NCI-H2227 (cell line): Measurements from ENCODE around the gene EPB41.

Source experiments
- DNase-seq: peaks from one replicate; lab custom pipeline; 2025; ENCODE audit not compliant: unreplicated experiment; lab: John Stamatoyannopoulos, UW

Gene EPB41

DNA sequence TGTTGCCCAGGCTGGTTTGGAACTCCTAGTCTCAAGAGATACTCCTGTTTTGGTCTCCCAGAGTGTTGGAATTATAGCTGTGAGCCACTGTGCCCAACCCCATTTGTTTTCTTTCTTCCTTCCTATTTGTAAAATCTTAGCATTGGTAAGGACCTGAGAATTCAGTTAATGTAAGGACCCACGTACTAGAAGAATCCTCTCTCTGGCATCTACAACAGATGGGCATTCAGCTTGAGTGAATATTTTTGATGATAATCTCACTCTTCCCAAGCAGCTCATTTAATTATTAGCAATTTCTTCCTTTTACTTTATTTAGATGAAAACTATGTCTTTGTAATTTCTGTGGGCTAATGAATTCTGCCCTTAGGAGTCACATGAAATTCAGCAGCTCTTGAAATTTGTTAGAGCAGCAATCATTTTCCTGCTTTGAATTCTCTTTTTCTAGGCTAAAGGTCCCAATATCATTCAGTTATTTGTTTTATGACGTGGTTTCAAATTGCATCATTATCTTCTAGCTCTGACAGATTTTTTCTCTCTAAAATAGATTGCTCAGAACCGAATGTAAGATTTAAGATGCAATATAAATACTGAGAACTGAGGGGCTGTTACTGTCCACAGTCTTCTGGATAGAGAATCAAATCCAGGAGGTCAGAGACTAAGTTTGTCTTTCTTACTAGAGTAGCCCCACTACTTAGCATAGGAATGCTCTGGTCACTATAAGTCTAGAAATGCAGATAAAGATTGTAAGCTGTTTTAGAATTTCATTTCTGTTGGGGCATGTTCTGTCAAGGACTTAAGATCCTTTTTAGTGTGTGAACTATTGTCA, 59.4 kb downstream of the EPB41 start:
- no peak for DNase-seq

- no peak for DNase-seq
Measured at GRCh38 chr1:28974432-28974831, 60.1 kb downstream of the EPB41 start.

GRCh38 chr1:28976248-28976647, 61.9 kb downstream of the EPB41 start:
- DNase-seq, result no peak

- no peak for DNase-seq
Measured at GRCh38 chr1:28981210-28981609, 66.8 kb downstream of the EPB41 start.

- DNase-seq, result no peak
Measured at GRCh38 chr1:28982198-28982597, 67.8 kb downstream of the EPB41 start.

DNA sequence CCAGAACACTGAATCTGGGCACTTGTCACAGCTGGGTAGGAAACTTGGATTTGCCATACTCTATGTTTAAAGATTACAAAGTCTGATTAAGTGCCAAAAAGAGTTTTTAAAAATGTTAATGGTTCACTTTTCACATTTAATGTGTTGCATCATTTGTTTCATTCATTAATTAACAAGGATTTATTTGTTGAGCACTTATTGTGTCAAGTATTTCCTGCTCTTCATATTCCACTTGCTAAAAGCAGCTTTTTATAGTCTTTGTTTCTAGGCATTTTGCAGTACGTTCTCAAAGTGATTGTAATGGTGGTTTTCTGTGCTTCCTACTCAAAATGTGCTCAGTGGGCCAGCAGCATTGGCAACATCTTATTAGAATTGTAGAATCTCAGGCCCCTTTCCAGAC, 68.7 kb downstream of the EPB41 start:
- DNase-seq, result no peak

GRCh38 chr1:28983509-28984310, 69.3 kb downstream of the EPB41 start:
- no peak for DNase-seq

GRCh38 chr1:28984311-28984684, 69.9 kb downstream of the EPB41 start:
- DNase-seq, result no peak

GRCh38 chr1:28985427-28985826, 71.1 kb downstream of the EPB41 start:
- no peak for DNase-seq

GRCh38 chr1:28986306-28986910, 72.0 kb downstream of the EPB41 start:
- no peak for DNase-seq

DNA sequence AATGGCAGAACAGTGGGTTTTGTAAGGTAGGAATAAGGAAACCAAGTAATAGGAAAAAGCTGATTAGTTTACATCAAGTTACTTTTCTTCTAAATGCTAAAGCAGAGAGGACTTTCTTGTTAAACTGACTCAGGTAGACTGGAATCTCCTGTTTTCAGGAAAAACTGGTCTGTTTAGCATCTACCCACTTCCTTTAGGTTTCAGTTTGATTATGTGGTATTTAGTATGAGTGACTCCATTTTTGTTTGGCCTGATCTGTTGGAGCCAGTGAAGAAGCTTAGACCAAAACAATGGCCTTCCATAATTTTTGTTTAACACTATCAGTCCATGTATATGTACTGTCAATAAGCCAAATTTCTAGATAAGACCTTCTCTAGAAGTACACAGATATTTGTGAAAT, 88.4 kb downstream of the EPB41 start:
- no peak for DNase-seq

GRCh38 chr1:29004288-29004687, 89.9 kb downstream of the EPB41 start:
- no peak for DNase-seq

- no peak for DNase-seq
Measured at GRCh38 chr1:29004798-29005197, 90.4 kb downstream of the EPB41 start.

DNA sequence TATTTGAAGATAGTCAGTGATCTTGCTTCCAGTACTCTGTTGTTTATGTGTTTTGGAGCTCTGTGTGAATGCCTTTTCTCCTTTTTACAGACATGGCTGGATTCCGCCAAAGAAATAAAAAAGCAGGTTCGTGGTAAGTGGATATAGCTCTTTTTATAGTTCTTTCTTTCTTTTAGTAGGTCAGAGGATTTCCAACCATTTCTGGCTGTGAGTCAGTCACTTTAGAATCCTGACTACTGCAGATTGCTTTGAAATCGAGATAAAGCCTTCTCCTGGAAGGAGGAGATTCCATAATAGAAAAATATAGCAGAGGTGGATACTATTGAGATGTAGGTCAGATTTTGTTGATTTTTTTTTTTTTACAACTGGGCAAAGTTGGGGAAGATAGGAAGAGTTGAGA, 97.4 kb downstream of the EPB41 start:
- no peak for DNase-seq

DNA sequence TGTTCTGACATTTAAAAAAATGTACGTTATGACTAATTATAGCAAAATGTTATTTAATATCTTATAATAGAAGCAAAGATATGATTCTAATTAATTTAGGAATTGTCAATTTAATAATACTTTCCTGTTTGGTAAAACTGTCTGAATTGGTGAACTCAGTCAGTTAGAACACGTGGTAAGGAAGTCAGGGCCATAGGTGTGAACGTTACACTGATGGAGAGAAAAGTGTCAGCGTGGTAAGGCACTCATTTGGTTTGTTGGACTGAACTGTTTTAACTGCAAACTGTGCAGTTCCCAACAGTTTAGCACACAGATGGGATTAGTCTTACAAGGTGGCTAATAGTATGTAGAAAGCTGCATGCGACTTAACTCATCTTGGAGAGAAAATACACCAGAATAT, 102.9 kb downstream of the EPB41 start:
- no peak for DNase-seq

GRCh38 chr1:29017975-29018712, 103.8 kb downstream of the EPB41 start:
- no peak for DNase-seq

DNA sequence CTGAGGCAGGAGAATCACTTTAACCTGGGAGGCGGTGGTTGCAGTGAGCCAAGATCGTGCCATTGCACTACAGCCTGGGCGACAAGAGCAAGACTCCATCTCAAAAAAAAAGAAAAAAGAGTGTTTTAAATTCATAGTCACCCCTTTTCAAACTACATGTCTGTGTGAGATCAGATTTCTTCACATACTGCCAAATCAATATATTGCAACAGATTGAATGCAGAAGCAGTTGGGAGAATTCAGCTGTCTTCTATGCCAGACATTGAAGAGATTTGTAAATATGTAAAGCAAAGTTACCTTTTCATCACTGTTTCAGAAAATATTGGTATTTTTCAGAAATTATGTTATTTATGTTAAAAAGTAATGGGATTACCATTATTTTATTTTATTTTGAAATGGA, 108.3 kb downstream of the EPB41 start:
- no peak for DNase-seq

DNA sequence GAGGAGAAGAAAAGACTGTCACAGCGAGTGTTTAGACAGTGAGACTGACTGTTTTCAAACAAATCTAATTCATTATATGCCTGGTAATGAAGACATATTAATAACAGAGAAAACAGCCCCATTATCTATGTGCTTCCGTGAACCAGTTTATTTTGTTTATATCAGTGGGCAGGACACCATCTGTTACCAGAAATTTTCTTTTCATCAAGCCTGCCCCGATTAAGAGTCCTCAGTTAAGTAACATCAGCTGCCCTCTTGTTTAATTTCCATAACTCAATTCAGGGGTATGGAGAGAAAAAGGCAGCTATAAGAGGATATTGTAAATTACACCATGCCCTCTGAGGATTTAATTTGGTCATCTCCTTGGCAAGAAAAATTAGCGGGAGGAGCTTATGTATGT, 115.3 kb downstream of the EPB41 start:
- peak; percentile 20 for DNase-seq

GRCh38 chr1:29032841-29033240, 118.5 kb downstream of the EPB41 start:
- no peak for DNase-seq

GRCh38 chr1:29033829-29034466, 119.6 kb downstream of the EPB41 start:
- peak; percentile 66 for DNase-seq
